NCI-H526 treated with DMSO at 0.1 percent for 48 hours (cell line): ENCODE results near the gene KRT4.

Experiments
- DNase-seq: peaks from one replicate; lab custom pipeline; 2025; lab: John Stamatoyannopoulos, UW

Gene KRT4

DNA sequence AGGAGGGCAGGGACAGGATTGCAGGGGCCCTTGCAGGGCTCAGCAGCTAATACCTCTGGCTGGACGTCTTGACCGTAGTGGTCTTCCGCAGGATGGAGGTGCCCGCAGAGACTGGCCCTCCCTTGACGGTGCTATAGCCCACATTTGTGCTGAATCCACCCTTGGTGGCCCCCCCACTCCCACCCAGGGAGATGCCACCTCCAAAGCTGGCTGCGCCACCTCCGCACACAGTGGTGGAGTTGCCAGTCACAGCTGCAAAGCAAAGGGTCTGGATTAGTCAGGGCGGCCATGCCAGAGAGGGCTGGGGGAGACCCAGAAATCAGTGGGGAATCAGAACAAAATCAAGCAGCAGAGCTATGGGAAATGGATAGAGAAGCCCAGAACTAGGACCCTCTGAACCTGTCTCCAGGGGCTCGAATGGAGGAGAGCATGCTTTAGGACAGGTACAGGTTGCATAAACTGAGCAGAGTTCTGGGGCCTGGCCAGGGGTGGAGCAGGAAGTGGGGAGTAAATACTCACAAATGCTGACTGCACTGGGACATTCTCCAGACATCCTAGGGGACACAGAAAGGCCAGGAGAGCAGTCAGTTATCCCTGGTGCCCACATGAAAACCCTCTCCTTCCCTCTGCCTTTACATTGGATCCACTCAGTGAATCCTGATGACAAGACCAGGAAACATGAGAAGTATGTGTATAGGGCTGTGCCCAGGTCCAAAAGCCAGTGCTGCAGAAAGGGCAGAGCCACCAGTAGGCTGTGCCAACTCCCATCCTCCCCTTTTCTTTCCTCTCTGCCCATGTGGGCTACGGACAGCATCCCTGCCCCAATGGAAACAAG lies 8.1 kb upstream of the KRT4 start:
- DNase-seq = no peak

DNA sequence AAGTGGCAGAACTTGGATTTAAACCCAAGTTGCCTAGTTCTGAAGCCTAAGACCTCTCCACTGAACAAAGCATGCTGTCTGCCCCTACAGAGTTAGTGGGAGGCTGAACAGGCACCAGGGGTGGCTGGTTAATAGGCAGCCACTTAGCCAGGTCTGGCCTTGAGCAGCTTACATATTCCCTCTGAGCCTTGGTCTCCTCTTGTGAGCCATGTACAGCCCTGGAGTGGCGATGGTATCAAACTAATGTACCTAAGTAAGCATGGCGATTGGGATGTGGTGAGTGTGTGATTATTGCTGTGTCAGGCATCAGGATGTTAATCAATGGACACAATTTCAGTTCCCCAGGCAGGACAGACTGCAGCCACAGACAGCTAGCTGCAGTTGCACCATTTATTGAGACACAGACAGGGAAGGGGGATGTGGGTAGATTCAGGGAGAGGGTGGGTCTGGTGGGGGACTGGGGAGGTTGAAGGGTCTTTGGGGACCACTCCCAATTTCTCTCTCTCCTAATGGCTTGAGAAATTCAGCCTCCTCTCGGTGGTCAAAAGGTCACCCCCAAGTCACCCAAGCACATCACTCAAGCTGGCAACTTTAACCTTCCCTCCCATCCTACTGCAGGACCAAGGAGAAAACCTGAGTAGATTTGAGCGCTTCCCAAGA lies 7.3 kb upstream of the KRT4 start:
- no peak for DNase-seq

DNA sequence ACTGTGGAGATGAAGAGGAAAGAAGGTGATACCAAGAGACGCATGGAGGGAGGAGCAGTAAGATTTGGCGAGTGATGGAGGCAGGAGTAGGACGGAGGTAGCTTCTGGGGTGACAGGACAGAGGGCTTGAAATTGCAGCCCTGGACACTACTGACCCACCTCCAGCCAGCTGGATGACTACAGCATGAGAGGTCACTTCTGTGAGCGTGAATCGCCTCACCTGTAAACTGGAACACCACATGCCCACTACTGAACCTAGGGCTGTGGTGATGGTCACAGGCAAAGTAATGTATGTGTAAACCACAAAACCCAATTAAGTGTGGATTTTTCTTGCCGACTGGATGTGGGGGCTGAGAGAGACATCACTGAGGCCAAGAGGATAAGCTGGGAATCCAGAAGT lies 6.6 kb upstream of the KRT4 start:
- DNase-seq = no peak

DNA sequence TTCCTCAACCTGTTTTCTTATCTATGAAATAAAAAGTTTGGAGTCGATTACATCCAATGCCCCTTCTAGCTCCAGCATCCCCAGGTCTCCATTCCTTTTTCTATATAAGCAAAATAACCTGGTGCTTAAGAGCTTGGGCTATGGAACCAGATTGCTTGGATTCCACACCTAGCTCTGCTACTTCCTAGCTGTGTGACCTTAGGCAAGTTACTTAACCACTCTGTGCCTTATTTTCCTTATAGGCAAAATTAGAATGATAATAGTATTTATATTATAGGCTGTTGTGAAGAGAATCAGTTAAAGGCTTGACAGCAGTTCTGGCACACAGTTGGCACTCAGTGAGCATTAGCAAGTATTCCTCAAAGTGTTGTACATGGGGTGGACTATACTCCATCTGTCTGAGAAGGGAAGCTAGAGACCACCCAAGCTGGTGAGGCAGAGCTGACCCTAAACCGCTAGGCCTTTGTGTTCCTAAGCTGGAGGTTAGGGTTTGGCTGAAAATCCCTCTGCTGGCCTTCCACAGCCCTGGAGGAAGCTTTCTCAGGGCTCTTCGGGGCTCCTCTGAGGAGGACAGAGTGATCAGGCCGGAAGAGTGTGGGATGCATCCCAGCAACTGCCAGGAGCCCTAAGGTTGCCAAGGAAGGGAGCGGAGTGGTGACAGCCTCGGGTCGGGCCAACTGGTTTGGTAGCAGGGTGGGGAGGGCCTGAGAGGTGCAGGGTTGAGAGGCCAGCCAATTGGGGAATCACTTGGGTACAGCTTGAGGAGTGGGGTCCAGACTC lies 6.0 kb upstream of the KRT4 start:
- no peak for DNase-seq

- DNase-seq = no peak
Observed at GRCh38 chr12:52818887-52819420, 5.0 kb upstream of the KRT4 start.

- no peak for DNase-seq
Observed at GRCh38 chr12:52818388-52818787, 4.5 kb upstream of the KRT4 start.

- no peak for DNase-seq
Observed at GRCh38 chr12:52817699-52818238, 3.9 kb upstream of the KRT4 start.

- no peak for DNase-seq
Observed at GRCh38 chr12:52817003-52817698, 3.2 kb upstream of the KRT4 start.

DNA sequence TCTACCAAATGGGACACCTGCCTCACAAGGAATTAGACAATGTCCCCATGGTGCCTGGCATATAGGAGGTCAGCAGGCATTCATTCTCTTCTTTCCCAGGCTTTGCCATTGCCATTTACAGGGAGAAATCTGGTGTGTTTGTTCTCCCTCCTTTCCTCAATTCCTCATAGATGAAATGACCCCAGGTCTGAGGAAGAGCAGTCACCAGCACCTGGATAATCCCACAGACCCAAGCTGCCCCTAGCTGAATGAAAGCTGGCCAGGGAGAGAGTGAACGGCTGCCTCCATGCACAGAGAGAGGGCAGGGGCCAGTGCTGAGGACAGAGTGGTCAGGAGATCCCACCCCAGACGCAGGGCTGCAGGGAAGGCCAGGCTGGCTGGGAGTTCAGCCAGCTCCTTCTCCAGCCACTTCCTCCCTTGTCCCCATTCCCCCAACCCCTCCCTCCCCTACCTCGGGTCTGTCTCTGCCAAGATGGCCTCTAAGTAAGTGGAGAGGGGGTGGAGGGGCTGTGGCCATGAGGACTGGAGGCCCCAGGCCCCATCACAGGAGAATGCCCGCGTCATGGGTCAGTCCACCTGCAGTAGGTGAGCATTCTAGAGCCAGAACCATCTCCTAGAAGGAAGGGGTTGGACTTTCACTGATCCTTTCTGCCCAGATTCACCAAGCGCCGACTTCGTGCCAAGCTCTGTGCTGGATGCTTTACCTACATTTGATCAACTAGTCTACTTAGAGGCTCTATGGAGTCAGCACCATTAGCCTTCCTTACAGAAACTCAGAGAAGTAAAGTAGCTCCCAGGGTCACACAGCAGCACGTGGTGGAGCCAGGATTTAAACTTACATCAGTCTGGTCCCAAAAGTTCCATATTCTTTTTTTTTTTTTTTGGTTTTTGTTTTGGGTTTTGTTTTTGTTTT lies 2.0 kb upstream of the KRT4 start:
- DNase-seq = no peak

- no peak for DNase-seq
Observed at GRCh38 chr12:52815161-52815560, 1.2 kb upstream of the KRT4 start.

- DNase-seq = no peak
Observed at GRCh38 chr12:52814710-52815155, 817 bp upstream of the KRT4 start.

DNA sequence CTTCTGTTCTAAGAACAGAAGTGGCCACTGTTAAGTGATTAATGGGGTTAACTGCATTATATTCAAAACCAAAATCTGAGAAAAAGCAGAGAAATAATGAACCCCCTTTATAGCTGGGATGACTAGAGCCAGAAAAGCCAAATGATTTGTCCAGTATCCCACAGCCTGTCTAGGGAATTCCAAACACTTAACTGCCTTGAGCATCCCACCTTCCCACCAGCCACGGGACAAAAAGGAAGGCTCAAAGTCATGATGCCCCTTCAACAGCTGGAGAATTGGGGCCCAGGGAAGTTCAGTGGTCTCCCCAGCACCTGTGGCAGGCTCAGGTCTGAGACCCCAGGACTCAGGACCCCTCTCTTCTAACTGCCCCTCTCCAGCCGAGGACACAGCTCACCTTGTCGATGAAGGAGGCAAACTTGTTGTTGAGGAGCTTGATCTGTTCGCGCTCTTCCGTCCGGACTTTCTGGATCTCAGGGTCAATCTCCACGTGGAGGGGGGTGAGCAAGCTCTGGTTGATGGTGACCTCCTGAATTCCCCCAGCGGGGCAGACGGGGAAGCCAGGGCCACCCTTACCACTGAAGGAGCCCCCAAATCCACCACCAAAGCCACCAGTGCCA lies 605 bp downstream of the KRT4 start:
- DNase-seq = no peak

GRCh38 chr12:52812749-52813148 lies 1.2 kb downstream of the KRT4 start:
- no peak for DNase-seq

- DNase-seq = no peak
Observed at GRCh38 chr12:52812073-52812400, 1.9 kb downstream of the KRT4 start.

DNA sequence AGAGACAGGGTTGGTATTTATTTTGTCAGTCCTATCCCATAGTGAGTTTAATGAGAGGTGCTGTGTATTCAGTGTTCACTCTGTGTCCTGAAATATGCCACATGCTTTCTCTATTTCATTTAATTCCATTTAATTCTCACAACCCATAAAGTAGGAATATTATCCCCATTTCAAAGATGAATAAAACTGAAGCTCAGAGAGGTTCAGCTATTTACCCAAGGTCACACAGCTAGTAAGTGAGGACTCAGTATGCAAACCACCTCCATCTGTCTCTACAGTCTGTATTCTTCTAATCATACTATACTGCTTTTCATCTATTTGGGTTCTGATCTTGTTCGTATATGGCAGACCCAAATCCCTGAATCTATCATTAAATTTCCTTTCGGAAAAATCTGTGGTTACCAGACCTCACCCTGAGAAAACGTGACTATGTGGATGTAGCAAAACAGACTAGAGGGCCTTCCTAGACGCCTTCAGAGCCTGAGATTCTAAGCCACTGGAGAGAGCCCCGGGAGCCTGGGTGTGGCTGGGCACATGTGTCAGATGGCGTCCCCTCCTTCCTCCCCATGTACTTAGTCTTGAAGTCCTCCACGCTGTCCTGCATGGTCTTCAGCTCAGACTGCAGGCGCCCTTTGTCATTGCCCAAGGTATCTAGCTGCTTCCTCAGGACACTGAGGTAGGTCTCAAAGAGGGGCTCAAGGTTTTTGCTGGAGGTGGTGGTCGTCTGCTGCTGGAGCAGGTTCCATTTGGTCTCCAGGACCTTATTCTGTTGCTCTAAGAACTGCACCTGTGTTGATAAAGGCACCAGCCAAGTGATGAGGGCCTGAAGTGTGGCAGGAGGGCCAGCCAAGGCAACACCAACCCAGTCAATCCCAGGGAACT lies 2.5 kb downstream of the KRT4 start:
- no peak for DNase-seq

- no peak for DNase-seq
Observed at GRCh38 chr12:52810554-52810953, 3.4 kb downstream of the KRT4 start.

GRCh38 chr12:52809166-52809565 lies 4.8 kb downstream of the KRT4 start:
- DNase-seq = no peak

DNA sequence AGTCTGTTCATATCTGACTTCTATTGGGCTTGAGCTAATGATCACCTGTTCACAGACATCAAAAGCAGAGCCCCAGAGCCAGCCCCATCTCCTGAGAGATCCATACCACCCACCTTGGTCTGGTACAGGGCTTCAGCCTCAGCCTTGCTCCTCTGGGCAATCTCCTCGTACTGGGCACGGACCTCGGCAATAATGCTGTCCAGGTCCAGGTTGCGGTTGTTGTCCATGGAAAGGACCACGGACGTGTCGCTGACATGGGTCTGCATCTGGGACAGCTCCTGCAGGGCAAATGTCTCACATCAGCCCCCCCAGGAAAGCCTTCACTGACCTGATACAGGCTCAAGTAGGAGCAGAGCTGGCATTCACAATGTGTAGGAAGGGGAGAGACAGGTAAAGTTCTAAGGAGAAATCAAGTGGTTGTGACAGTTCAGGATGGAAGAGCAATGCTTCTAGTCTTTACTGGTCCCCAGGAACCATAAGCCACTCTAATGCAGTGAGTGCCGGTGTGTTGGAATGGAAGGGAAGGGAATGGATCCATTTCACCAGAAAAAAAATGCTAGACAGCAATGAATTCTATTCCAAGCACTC lies 5.2 kb downstream of the KRT4 start:
- DNase-seq = no peak
